Uterus (tissue), 2 donors: ENCODE measurements around the gene CACHD1.

Experiments used
- CTCF ChIP-seq, 4 experiments: fragments of 200-600 bp in 2 of 4; fragments of 450-650 bp in 2 of 4; sonication (generic) in 2 of 4; IDR thresholded peaks; one replicate each; pipeline ENCODE4 v1.5.1; 2016 to 2019; ENCODE audit warnings: antibody characterized with exemption in 4 of 4, mild to moderate bottlenecking in 2 of 4, moderate library complexity in 1 of 4
- POLR2A ChIP-seq, 2 donors: fragments of 450-650 bp; IDR thresholded peaks; one replicate each; pipeline ENCODE4 v1.6.1; 2016; ENCODE audit warnings: antibody characterized with exemption in 2 of 2, mild to moderate bottlenecking in 1 of 2, moderate library complexity in 1 of 2

- TF ChIP-seq CTCF (IDR thresholded peaks at IDR 0.05), result no peak
- no peak for TF ChIP-seq POLR2A (IDR thresholded peaks at IDR 0.05)
Observed at GRCh38 chr1:64691626-64692025, 221.7 kb downstream of the CACHD1 start.
